K562 (cell line): ENCODE data around the gene PPM1L. TPM values are rescaled to one million over a fixed set of nuclear protein-coding genes. Genes with fewer than 3 reads are reported as not detected.

Experiments
- ATAC-seq: fragments of 200-7000 bp; cut with Tn5 transposase; 3 replicates; pipeline ENCODE4 v1.9.1; 2020; ENCODE audit warnings: moderate library complexity
- BruUV-seq: library from RNA; stranded (reverse); fragments of 400-500 nt; replicated peaks from 2 replicates; lab custom pipeline; 2021; lab: Mats Ljungman, UMichigan
- CTCF ChIA-PET: fragments of 300-600 bp; formaldehyde crosslinking; extraction: SDS; loops from one replicate; lab custom pipeline; 2021; ENCODE audit warnings: low intra/inter-chr PET ratio; lab: Yijun Ruan, JAX
- POLR2A ChIA-PET: fragments of 300-600, 350-650 bp; sonication (Branson Sonifier 250); formaldehyde crosslinking; extraction: SDS; loops from one replicate; lab custom pipeline; 2021; ENCODE audit warnings: antibody characterized with exemption, inconsistent platforms; lab: Yijun Ruan, JAX
- DNase-seq, 4 experiments: peaks; one replicate each; pipeline versions ENCODE4 v3.0.0 to v3.0.0-alpha.2; 2011 to 2018; ENCODE audit warnings: low spot score in 3 of 4, mixed read lengths in 3 of 4; ENCODE audit errors: extremely low read depth in 1 of 4
- FAIRE-seq: peaks from 2 replicates; lab custom pipeline; 2011; peaks lifted over from hg19 to GRCh38; lab: Jason Lieb, UNC
- H2AFZ ChIP-seq: 2 replicates; pipeline ENCODE4 v1.6.0; 2011; ENCODE audit warnings: low read depth, low read length, control low read depth, inconsistent platforms
- H3K27ac ChIP-seq: fragments of 200-600 bp; 3 replicates; pipeline ENCODE4 v1.8.0; 2011; ENCODE audit warnings: low read depth, mild to moderate bottlenecking, control low read depth, inconsistent platforms, low read length, moderate library complexity, mixed read lengths; ENCODE audit errors: extremely low read depth
- H3K27me3 ChIP-seq, 2 experiments: fragments of 300-600 bp in 1 of 2; 2 replicates in 1 of 2; 3 replicates in 1 of 2; pipeline versions ENCODE4 v1.6.0 to v1.8.0; 2011; ENCODE audit warnings: inconsistent platforms in 2 of 2, low read length in 2 of 2, mild to moderate bottlenecking in 1 of 2, mixed read lengths in 1 of 2, moderate library complexity in 1 of 2; ENCODE audit not compliant: control insufficient read depth in 2 of 2, insufficient read depth in 2 of 2
- H3K36me3 ChIP-seq: fragments of 300-600 bp; 3 replicates; pipeline ENCODE4 v1.8.0; 2011; ENCODE audit warnings: mild to moderate bottlenecking, low read length, inconsistent platforms; ENCODE audit not compliant: control insufficient read depth, insufficient read depth
- H3K4me1 ChIP-seq, 2 experiments: fragments of 200-600 bp in 1 of 2; replicated peaks in 1 of 2; 2 replicates in 1 of 2; 3 replicates in 1 of 2; pipeline versions ENCODE4 v1.5.1 to v1.8.0; 2011; ENCODE audit warnings: inconsistent platforms in 2 of 2, low read length in 2 of 2, mild to moderate bottlenecking in 1 of 2, mixed read lengths in 1 of 2, moderate library complexity in 1 of 2; ENCODE audit not compliant: control insufficient read depth in 2 of 2, insufficient read depth in 2 of 2
- H3K4me2 ChIP-seq: 2 replicates; pipeline ENCODE4 v1.6.1; 2011; ENCODE audit warnings: low read length, control low read depth, inconsistent platforms, mixed read lengths; ENCODE audit not compliant: insufficient read depth
- H3K4me3 ChIP-seq: fragments of 200-600 bp; sonication (generic), shearing (Covaris generic); 2 replicates; pipeline ENCODE4 v1.5.1; 2016; ENCODE audit warnings: control low read depth, inconsistent platforms
- H3K79me2 ChIP-seq: fragments of 200-600 bp; 3 replicates; pipeline ENCODE4 v1.8.0; 2011; ENCODE audit warnings: low read length, inconsistent platforms; ENCODE audit not compliant: control insufficient read depth, insufficient read depth
- H3K9ac ChIP-seq, 2 experiments: 2 replicates each; pipeline versions ENCODE4 v1.6.0 to v1.6.1; 2011; ENCODE audit warnings: low read depth in 2 of 2, low read length in 2 of 2, control low read depth in 1 of 2, inconsistent platforms in 1 of 2, mild to moderate bottlenecking in 1 of 2, mixed read lengths in 1 of 2; ENCODE audit not compliant: insufficient read depth in 1 of 2
- H3K9me1 ChIP-seq: one replicate; pipeline ENCODE4 v1.6.0; 2011; ENCODE audit warnings: inconsistent platforms, mild to moderate bottlenecking, low read length, moderate library complexity; ENCODE audit not compliant: control insufficient read depth, insufficient read depth
- H3K9me3 ChIP-seq: replicated peaks from 2 replicates; pipeline ENCODE4 v1.5.1; 2011; ENCODE audit warnings: low read depth, low read length, inconsistent platforms; ENCODE audit not compliant: control insufficient read depth, insufficient read depth
- H4K20me1 ChIP-seq: replicated peaks from 2 replicates; pipeline ENCODE4 v1.6.1; 2011; ENCODE audit warnings: low read length, inconsistent platforms, mixed read lengths; ENCODE audit not compliant: control insufficient read depth, insufficient read depth
- MEF2D ChIP-seq: conservative IDR thresholded peaks from 2 replicates; pipeline ENCODE4 v1.6.1; 2016; ENCODE audit warnings: low read depth, missing genetic modification characterization, missing compliant biosample characterization
- YY1 ChIP-seq, 3 experiments: IDR thresholded peaks; 2 replicates each; pipeline ENCODE4 v1.6.1; 2011; ENCODE audit warnings: low read length in 2 of 3, mild to moderate bottlenecking in 2 of 3, moderate library complexity in 2 of 3, borderline replicate concordance in 1 of 3, control low read depth in 1 of 3, low read depth in 1 of 3; ENCODE audit not compliant: insufficient read depth in 3 of 3, insufficient replicate concordance in 2 of 3, control insufficient read depth in 1 of 3, insufficient read length in 1 of 3; ENCODE audit errors: extremely low read depth in 1 of 3
- ZNF23 ChIP-seq: fragments of 250-450 bp; sonication (Bioruptor Pico); IDR thresholded peaks from 2 replicates; pipeline ENCODE4 v1.4.0; 2020; ENCODE audit warnings: mild to moderate bottlenecking
- ZNF780A ChIP-seq: fragments of 250-450 bp; sonication (Bioruptor Pico); IDR thresholded peaks from 2 replicates; pipeline ENCODE4 v1.5.0; 2021; ENCODE audit warnings: mild to moderate bottlenecking
- WGBS: fragments of 100-300 bp; shearing (Covaris generic); methylation state at CpG from one replicate; pipeline ENCODE4 v1.1.6; 2016; ENCODE audit warnings: low coverage, mixed read lengths; ENCODE audit not compliant: insufficient coverage; ENCODE audit errors: missing lambda C conversion rate; 5-methylcytosine and 5-hydroxymethylcytosine counted together
- in situ Hi-C: fragments of 300-500 bp; cut with MboI; formaldehyde crosslinking; loops from 4 replicates; pipeline ENCODE4 v1.15.0; 2018; ENCODE audit warnings: inconsistent platforms, mixed read lengths
- intact Hi-C: fragments of 100-400 bp; cut with micrococcal nuclease; formaldehyde crosslinking; loops from 2 replicates; pipeline ENCODE4 v1.14.2; 2022
- polyA plus RNA-seq, 8 experiments: library from polyadenylated mRNA; depleted of rRNA in 4 of 8; stranded (reverse) in 5 of 8; unstranded in 3 of 8; fragments of >200 nt; fragmentation: Nextera tagmentation in 2 of 8; fragmentation: Illumina TruSeq in 1 of 8; extraction: Ambion mirVana in 2 of 8; extraction: Trizol in 1 of 8; gene quantifications; 2 replicates each; pipeline versions ENCODE4 v1.2.1 to v1.2.3, GENCODE V29; 2011 to 2014; ENCODE audit warnings: inconsistent platforms in 1 of 8, missing spikeins in 1 of 8
- total RNA-seq, 7 experiments: library from RNA; depleted of rRNA in 6 of 7; stranded (reverse); fragments of >200 nt in 6 of 7; fragmentation: Illumina TruSeq in 2 of 7; extraction: Trizol in 2 of 7; gene quantifications; 2 replicates each; pipeline versions ENCODE4 v1.2.1 to v1.2.3, GENCODE V29; 2011 to 2021; ENCODE audit warnings: low replicate concordance in 1 of 7

The PPM1L gene
- total and polyA plus RNA-seq, 9 of the 15 experiments (the other 6 are each of a cell fraction or from before 2014, with no cell fraction given) = 0.01 to 0.41 (median 0.14) TPM

- no peak for DNase-seq
- ChIA-PET CTCF (no interaction called here), POLR2A (no interaction called here)
- no peak for TF ChIP-seq ZNF780A (CRISPR knock-in tag)
- no peak for TF ChIP-seq YY1 (IDR thresholded peaks at IDR 0.05; ENCODE audit: borderline replicate concordance in 1 of 3, control insufficient read depth in 1 of 3, extremely low read depth in 1 of 3, insufficient read depth in 3 of 3, insufficient read length in 1 of 3, insufficient replicate concordance in 2 of 3, low read depth in 1 of 3, low read length in 2 of 3)
- no peak for TF ChIP-seq ZNF23
- TF ChIP-seq MEF2D (tag) = no peak
- H3K9me1 ChIP-seq = no peaks in the 10 kb centered on the region
- H3K27ac ChIP-seq = no peak overlapping the region
- in situ Hi-C loops = no loop called here
- no peak for ATAC-seq
- TSS peak; percentile 46 for BruUV-seq
- no peaks in the 10 kb centered on the region for H4K20me1 ChIP-seq
- peaks cover 0 to 10% of the 10 kb centered on the region in 2 experiments; a peak in 2 of 5 replicates for H3K4me1 ChIP-seq
- H3K9ac ChIP-seq = no peak overlapping the region
- no peaks in the 10 kb centered on the region for H3K36me3 ChIP-seq
- intact Hi-C loops = no loop called here
- 11% methylated on average over 22 of the region's 22 CpGs for WGBS
- no peaks in the 10 kb centered on the region for H3K9me3 ChIP-seq
- no peak overlapping the region for H2AFZ ChIP-seq
- H3K27me3 ChIP-seq = peaks cover 6 to 26% of the 10 kb centered on the region in 2 experiments; a peak in 4 of 5 replicates
- no peak overlapping the region for H3K4me3 ChIP-seq
- FAIRE-seq = no peak
- no peaks in the 10 kb centered on the region for H3K79me2 ChIP-seq
- H3K4me2 ChIP-seq = no peak overlapping the region
These were observed 347.9 kb downstream of the PPM1L start for GRCh38 chr3:161103776-161104385.
